HG02678 (cell line): Measurements from ENCODE around the gene RSPO3.
"Not testable (repeated sequence)": the region's sequence is repeated elsewhere in the genome, so short reads cannot be mapped to it uniquely, and the experiment has no call there.

Experiments
- ATAC-seq: cut with Tn5 transposase; IDR thresholded peaks from one replicate; pipeline ENCODE4 v1.9.1; 2021; ENCODE audit warnings: mild to moderate bottlenecking, moderate library complexity; ENCODE audit not compliant: unreplicated experiment

RSPO3 gene

DNA sequence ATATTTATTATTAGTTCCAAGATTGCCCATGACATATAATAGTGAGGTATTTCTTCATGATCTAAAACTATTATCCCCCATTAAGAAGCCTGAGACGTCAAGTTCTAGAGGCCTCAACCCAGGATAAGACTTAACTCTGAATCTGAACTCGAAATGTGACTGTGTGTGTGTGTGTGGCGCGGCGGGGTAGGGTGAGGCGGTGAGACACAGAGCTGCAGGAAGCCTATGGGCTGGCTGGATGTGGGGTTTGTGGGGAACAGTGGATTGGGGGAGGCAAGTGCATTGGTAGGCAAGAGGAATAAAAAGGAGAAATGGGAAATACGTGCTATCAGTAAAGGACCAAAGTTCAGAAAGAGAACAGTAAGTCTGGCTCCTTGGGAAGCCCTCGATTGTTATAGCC, 81.6 kb downstream of the RSPO3 start:
- ATAC-seq = no peak

GRCh38 chr6:127201321-127201720, 82.8 kb downstream of the RSPO3 start:
- ATAC-seq = no peak

GRCh38 chr6:127202676-127203075, 84.2 kb downstream of the RSPO3 start:
- no peak for ATAC-seq

- ATAC-seq = no peak
These were observed 85.8 kb downstream of the RSPO3 start for GRCh38 chr6:127204281-127204680.

DNA sequence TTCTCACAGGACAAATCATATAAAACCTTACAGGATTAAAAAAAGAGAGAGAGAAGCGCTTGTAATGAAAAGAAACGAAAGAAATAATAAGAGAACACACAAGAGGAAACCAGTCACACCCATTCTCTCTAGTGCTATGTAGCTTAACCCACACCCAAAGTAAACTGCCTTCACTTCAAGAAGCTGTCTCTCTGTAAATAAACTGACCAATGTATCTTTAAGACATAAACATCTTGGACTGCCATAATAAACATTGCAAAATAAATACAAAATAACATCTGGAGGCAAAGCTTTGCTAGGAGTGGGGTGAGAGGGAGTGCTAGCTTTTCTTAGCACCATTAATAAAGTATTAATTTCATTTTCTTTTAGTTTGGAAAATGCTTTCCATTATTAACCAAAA, 86.6 kb downstream of the RSPO3 start:
- ATAC-seq = no peak

DNA sequence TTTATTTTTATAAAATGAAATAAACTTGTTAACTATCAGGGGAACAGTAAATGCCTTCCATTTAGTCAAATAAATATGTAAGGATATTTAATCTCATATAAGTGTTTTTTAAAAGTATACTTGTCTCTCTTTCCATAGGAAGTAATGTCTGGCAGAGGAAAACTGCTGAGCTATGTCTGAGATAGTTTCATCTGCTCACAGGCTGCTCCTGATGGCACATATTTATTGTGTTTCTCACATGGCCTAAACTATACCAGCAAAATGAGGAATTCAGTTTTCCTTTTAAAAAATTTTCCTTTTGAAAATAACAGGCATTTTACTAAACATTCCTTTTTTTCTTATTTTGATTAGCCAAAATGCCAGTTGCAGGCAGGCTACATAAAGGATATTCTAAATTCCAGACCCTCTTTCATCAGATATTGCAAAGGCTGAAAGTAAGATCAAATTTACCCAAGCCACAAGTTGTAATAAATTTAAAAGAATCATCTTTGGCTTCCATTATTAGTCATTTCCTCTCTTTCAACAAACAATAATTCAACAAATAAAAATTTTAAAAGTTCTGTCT, 88.1 kb downstream of the RSPO3 start:
- no peak for ATAC-seq

DNA sequence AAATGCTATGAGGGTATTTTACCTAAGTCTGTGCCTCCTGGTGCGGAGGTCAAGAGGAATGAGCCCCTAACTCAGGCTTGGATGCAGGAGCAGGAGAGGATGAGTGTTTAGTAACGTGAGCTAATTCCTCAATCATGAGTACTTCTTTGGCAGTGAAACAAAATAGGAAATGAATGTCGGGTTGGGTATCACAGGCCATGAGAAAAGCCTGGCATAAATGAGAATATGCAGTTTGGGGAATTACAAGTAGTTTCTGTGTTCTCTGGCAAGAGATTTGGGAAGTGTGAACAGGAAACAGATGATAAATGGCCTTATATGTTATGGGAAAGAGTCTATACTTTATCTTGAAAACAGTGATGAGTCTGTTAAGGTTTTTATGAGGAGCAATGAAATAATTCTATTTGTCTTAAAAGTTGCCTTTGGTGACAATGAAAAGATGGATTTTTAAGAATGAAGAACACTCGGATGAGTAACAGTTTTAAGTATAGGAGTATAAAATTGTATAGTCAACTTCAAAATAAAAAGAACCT, 89.2 kb downstream of the RSPO3 start:
- no peak for ATAC-seq

DNA sequence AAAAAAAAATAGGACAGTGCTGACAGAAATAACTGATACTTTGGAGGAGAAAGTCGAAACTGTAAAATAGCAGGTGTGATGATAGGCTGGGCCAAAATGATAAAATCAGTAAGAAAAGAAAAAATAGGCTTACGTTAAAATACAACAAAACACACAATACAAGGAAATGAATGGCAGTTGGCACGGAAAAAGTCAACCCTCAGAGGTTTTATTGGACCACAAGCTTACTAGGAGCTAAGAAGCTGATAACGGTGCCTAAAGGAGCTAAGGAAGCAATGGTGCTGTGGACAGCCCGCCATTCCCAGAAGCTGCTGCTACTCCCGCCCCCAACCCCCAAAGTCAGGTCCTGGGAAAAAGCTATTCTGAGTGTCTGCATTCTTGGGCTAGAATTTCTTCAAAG, 92.3 kb downstream of the RSPO3 start:
- ATAC-seq = no peak

GRCh38 chr6:127212376-127212775, 93.9 kb downstream of the RSPO3 start:
- no peak for ATAC-seq

- not testable (repeated sequence) for ATAC-seq
These were observed 95.6 kb downstream of the RSPO3 start for GRCh38 chr6:127214032-127214431.

DNA sequence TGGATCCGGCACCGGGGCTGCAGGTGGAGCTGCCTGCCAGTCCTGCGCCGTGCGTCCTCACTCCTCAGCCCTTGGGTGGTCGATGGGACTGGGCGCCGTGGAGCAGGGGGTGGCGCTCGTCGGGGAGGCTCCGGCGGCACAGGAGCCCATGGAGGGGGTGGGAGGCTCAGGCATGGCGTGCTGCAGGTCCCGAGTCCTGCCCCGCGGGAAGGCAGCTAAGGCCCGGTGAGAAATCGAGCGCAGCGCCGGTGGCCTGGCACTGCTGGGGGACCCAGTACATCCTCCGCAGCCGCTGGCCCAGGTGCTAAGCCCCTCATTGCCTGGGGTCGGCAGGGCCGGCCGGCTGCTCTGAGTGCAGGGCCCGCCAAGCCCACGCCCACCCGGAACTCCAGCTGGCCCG, 96.1 kb downstream of the RSPO3 start:
- ATAC-seq = not testable (repeated sequence)

- no peak for ATAC-seq
These were observed 97.5 kb downstream of the RSPO3 start for GRCh38 chr6:127215931-127216330.

DNA sequence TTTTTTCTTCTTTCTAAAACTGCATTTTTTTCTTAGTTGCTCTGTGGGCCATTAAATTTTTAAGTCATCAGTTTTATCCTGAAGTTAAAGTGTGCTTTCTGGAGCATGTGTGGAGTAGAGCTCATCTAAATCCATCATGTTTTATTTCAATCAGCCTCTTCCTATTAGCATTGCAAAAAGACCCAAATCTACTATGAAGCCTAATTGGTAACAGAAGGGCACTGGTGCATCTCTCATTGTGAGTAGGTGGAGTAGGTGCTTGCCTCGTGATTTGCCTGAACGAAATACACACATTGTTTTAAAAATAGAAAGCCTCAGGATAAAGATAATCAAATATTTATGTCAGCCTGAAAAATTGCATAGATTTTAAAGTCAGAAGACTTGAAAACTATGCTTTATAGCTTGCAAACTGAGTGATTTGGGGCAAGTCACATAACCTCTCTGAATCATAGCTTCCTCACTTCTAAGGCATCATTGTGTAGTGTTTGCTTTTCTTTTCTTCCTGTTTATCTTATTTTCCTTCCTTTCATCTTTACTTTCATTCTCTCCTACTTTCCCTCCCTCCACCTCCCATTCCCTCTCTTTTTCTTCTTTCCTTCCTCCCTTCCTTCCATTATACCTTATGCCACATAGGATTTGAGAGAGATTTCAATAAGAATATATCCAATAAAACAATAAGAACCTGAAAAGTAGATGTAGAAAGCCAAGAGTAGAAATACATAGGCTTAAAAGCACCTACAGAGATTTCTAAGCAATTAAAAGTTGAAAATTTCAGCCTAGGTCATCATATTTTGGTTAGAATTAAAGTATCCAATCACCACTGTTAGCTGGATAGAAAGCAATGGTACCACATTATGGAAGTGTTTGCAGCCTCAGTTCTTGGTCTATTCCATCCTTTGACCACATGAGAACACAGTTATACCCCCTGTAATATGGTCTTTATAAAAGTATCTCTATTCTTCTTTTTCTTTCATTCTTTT, 98.6 kb downstream of the RSPO3 start:
- ATAC-seq = no peak

- ATAC-seq = no peak
These were observed 101.4 kb downstream of the RSPO3 start for GRCh38 chr6:127219869-127220268.

DNA sequence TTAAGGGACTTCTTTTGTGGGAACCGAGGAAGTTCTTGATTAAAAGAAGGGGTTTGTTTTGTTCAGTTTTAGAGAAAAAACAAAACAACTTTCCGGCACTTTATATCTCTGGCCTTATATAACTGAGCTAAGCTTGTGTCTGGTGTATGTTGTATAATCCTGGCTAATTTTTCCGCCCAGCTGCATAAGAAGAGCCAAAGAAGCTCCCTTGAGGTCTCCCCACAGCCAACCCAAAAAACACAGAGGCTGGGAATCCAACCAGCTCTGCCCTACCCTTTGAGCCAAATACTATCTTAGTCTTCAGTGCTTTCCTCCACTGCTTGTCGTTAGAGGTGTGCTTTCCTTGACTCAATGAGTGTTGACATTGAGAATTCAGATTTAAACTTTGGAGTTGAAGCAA, 102.7 kb downstream of the RSPO3 start:
- ATAC-seq = no peak

DNA sequence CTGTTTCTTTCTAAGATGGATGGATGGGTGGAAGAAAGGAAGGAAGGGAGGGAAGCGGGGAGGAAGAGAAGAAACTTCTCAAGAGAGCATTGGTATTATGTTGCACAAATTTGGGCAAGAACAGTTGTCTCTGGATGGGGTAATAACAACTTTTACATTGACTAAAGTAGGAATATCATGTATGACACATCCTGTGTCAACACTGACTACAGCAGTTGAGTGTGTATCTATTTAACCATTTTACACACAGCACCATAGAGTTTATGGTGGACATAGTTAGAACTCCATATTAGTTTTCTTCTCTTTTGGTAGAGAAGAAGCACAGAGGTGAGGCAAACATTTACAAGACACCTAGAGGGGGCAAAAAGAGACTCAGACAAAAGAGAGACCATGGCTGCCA, 103.9 kb downstream of the RSPO3 start:
- ATAC-seq = no peak

- no peak for ATAC-seq
These were observed 107.0 kb downstream of the RSPO3 start for GRCh38 chr6:127225497-127225896.

- ATAC-seq = not testable (repeated sequence)
These were observed 115.3 kb downstream of the RSPO3 start for GRCh38 chr6:127233819-127234218.

GRCh38 chr6:127243501-127243900, 125.0 kb downstream of the RSPO3 start:
- no peak for ATAC-seq
